Stimulated activated CD4-positive, alpha-beta T cell treated with anti-CD3 and anti-CD28 coated beads, Interleukin-15, amount 100 ng/mL, for 1 hour (primary cell): ENCODE measurements around the gene KRTAP9-2.
"Not testable (repeated sequence)": the region's sequence is repeated elsewhere in the genome, so short reads cannot be mapped to it uniquely, and the experiment has no call there.

ENCODE experiments used
- DNase-seq, 2 donors: peaks; one replicate each; pipeline ENCODE4 v3.0.0-alpha.2; 2020; ENCODE audit warnings: low read depth in 1 of 2, low spot score in 1 of 2

Gene KRTAP9-2

DNA sequence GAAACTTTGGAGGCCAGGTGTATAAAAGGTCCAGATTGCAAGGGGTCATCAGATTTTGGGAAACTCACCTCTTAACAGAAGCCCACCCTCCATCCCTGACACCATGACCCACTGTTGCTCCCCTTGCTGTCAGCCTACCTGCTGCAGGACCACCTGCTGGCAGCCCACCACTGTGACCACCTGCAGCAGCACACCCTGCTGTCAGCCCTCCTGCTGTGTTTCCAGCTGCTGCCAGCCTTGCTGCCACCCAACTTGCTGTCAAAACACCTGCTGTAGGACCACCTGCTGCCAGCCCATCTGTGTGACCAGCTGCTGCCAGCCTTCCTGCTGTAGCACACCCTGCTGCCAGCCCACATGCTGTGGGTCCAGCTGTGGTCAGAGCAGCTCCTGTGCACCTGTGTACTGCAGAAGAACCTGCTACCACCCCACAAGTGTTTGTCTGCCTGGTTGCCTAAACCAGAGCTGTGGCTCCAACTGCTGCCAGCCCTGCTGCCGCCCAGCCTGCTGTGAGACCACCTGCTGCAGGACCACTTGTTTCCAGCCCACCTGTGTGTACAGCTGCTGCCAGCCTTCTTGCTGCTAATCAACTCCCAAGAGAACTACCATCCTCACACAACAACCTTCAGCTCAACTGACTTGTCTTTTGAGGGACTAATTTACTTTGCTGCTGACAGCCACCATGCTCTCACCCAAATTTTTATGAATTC, 6.1 kb downstream of the KRTAP9-2 start, which contains the start of gene KRTAP9-3:
KRTAP9-3 (plus strand) TSS at position 51 of the 707 bp plus-strand sequence; CDS start at position 104, 53 bp downstream.
- not testable (repeated sequence) for DNase-seq

DNA sequence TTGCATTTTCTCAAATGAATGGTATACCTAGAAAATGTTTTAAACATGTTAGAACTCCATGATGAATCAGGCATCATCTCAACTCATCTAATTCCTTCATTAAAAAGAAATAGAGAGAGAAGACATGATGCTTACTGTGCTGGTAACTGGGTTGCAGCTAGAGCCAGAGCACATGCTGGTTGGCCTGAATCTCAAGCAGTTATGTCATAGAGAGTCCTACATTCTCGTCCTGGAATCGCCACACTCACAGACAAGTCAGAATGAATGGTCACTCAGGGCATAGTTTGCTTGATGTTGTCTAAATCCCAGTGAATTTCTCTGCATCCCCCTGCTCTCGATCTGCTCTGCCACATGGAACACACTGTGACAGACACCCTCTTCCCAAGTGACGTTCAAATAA, 10.7 kb downstream of the KRTAP9-2 start:
- DNase-seq, result not testable (repeated sequence)

GRCh38 chr17:41237949-41238437, 11.5 kb downstream of the KRTAP9-2 start, which contains the start of gene KRTAP9-8:
KRTAP9-8 (plus strand) TSS chr17:41237999; CDS start chr17:41238052, 53 bp downstream.
- not testable (repeated sequence) for DNase-seq

- not testable (repeated sequence) for DNase-seq
These were observed 20.7 kb downstream of the KRTAP9-2 start for GRCh38 chr17:41246995-41247787.

DNA sequence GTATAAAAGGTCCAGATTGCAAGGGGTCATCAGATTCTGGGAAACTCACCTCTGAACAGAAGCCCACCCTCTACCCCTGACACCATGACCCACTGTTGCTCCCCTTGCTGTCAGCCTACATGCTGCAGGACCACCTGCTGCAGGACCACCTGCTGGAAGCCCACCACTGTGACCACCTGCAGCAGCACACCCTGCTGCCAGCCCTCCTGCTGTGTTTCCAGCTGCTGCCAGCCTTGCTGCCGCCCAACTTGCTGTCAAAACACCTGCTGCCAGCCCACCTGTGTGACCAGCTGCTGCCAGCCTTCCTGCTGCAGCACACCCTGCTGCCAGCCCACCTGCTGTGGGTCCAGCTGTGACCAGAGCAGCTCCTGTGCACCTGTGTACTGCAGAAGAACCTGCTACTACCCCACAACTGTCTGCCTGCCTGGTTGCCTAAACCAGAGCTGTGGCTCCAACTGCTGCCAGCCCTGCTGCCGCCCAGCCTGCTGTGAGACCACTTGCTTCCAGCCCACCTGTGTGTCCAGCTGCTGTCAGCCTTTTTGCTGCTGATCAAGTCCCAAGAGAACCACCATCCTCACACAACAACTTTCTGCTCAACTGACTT, 23.3 kb downstream of the KRTAP9-2 start, which contains the start of gene KRTAP9-4:
KRTAP9-4 (plus strand) TSS at position 51 of the 604 bp plus-strand sequence; CDS start at position 85, 34 bp downstream.
- not testable (repeated sequence) for DNase-seq

GRCh38 chr17:41251261-41251660, 24.8 kb downstream of the KRTAP9-2 start:
- no peak for DNase-seq

DNA sequence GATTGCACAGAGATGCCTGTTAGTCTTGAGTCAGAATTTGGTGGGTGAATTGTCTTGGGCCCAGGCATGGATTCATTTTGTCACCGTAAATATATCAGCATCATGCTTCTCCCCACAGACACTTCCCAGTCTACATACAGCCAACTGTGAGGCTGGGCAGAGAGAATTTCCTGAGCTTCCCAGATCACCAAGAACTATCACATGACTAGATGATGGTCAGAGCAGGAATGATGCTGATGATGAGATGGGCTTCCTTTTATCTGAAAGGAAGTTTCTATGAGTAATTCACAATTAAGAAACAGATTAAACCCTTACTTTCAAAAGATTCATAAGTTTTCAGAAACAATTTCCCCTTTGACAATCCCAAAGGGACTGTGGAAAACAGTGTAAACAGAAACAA, 28.4 kb downstream of the KRTAP9-2 start:
- DNase-seq, result no peak

DNA sequence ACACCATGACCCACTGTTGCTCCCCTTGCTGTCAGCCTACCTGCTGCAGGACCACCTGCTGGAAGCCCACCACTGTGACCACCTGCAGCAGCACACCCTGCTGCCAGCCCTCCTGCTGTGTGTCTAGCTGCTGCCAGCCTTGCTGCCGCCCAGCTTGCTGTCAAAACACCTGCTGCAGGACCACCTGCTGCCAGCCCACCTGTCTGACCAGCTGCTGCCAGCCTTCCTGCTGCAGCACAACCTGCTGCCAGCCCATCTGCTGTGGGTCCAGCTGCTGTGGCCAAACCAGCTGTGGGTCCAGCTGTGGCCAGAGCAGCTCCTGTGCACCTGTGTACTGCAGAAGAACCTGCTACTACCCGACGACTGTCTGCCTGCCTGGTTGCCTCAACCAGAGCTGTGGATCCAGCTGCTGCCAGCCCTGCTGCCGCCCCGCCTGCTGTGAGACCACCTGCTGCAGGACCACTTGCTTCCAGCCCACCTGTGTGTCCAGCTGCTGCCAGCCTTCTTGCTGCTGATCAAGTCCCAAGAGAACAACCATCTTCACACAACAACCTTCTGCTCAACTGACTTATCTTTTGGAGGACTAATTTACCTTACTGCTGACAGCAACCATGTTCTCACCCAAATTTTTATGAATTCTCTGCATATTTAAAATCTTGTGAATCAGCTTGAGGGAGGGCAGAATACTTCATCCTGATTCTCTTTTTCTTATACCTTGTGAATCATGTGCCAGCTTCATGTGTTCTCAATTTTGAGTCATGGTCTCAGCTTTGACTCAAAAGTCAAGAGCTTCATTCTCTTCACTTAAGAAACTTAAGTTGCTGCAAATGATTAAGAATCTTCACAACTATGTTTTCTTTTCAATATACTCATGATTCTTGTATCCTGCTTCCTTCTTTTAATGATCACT, 29.2 kb downstream of the KRTAP9-2 start, which contains the start of gene KRTAP9-9:
KRTAP9-9 (plus strand) TSS at position 4 of the 910 bp plus-strand sequence.
- not testable (repeated sequence) for DNase-seq

GRCh38 chr17:41256291-41256685, 29.8 kb downstream of the KRTAP9-2 start:
- no peak for DNase-seq

DNA sequence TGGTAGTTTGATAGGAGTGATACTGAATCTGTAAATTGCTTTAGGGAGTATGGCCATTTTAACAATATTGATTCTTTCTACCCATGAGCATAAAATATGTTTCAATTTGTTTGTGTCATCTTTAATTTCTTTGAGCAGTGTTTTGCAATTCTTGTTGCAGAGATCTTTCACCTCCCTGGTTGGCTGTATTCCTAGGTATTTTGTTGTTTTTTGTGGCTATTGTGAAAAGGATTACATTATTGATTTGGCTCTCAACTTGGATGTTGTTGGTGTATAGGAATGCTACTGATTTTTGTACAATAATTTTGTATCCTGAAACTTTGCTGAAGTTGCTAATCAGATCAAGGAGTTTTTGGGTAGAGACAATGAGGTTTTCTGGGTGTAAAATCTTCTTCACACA, 32.0 kb downstream of the KRTAP9-2 start:
- no peak for DNase-seq

DNA sequence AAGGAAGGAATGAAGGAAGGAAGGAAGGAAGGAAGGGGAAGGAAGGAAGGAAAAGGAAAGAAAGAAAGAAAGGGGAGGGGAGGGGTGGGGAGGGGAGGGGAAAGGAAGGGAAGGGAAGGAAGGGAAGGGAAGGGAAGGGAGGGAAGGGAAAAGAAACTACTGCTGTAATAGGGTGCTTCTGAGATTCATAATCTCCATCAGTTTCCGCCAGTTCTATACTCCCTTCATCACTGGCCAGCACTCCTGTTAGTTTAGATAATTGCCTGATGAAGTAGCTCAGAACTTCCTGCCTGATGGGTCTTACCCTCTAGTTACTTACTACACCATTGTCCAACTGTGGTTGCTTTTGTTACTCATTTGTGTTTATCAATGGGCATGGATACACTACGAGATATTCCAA, 36.8 kb downstream of the KRTAP9-2 start:
- DNase-seq, result no peak

DNA sequence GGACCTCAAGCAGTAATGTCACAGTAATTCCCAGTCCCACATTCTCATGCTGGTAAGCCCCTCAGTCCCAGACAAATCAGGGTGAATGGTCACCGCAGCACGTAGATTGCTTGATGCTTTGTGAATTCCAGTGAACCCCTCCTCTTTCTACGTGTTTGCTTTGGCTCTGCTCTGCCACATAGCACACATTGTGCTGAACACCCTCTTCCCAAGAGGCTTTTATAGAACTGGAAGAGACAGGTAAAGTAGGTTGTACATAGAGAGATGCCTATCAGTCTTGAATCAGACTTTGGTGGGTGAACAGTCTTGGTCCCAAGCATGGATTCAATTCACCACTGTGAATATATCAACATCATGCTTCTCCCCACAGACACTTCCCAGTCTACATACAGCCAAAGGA, 38.2 kb downstream of the KRTAP9-2 start:
- no peak for DNase-seq

DNA sequence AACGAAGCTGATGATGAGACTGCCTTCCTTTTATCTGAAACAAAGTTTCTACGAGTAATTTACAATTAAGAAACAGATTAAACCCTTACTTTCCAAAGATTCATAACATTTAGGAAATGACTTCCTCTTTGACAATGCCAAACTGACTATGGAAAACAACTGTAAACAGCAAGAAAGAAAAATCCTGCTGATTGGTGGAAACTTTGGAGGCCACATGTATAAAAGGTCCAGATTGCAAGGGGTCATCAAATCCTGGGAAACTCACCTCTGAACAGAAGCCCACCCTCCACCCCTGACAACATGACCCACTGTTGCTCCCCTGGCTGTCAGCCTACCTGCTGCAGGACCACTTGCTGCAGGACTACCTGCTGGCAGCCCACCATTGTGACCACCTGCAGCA, 38.6 kb downstream of the KRTAP9-2 start, which contains the start of gene KRTAP9-6:
KRTAP9-6 (plus strand) TSS at position 301 of the 400 bp plus-strand sequence; CDS start at position 301, 0 bp downstream.
- DNase-seq, result no peak

DNA sequence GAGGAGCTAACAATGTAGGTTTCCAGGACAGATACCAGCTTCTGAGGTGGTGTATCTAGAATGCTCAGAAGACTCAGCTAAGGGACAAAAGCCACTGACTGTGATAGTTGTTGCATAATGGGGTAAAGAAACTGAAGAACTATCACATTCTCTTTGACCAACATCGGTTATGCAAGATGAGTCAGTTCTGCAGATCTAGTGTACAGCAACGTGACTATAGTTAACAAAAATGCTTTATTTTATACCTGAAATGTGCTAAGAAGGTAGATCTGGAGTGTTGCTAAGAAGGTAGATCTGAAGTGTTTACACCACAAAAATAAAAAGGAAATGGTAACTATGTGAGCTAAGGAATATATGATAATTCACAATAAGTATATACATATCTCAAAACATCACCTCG, 41.3 kb downstream of the KRTAP9-2 start:
- DNase-seq, result no peak

GRCh38 chr17:41271323-41271722, 44.9 kb downstream of the KRTAP9-2 start:
- DNase-seq, result not testable (repeated sequence)

GRCh38 chr17:41271858-41272257, 45.4 kb downstream of the KRTAP9-2 start:
- no peak for DNase-seq

DNA sequence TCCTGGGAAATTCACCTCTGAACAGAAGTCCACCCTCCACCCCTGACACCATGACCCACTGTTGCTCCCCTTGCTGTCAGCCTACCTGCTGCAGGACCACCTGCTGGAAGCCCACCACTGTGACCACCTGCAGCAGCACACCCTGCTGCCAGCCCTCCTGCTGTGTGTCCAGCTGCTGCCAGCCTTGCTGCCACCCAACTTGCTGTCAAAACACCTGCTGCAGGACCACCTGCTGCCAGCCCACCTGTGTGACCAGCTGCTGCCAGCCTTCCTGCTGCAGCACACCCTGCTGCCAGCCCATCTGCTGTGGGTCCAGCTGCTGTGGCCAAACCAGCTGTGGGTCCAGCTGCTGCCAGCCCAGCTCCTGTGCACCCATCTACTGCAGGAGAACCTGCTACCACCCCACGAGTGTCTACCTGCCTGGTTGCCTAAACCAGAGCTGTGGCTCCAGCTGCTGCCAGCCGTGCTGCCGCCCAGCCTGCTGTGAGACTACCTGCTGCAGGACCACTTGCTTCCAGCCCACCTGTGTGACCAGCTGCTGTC, 49.3 kb downstream of the KRTAP9-2 start, which contains the start of gene KRTAP9-7:
KRTAP9-7 (plus strand) TSS at position 51 of the 543 bp plus-strand sequence; CDS start at position 51, 0 bp downstream.
- DNase-seq, result not testable (repeated sequence)
